Activated T-cell treated with anti-CD3 and anti-CD28 coated beads, Interleukin-2, amount 50 U/mL, for 24 hours (primary cell): ENCODE measurements around the gene COL19A1.
A peak's percentile ranks its signal among the peaks of the same experiment; 100 is the strongest.
"Not testable (repeated sequence)": the region's sequence is repeated elsewhere in the genome, so short reads cannot be mapped to it uniquely, and the experiment has no call there.

Experiments used
- DNase-seq: peaks from one replicate; pipeline ENCODE4 v3.0.0-alpha.2; 2020
- H3K27ac Mint-ChIP-seq: 2 replicates; pipeline ENCODE4 v1.8.0; 2020; ENCODE audit warnings: mild to moderate bottlenecking, mixed read lengths
- H3K27me3 Mint-ChIP-seq: 2 replicates; pipeline ENCODE4 v1.8.0; 2020; ENCODE audit warnings: mixed read lengths
- H3K36me3 Mint-ChIP-seq: 2 replicates; pipeline ENCODE4 v1.8.0; 2020; ENCODE audit warnings: low read depth, mixed read lengths
- H3K4me1 Mint-ChIP-seq: 2 replicates; pipeline ENCODE4 v1.8.0; 2020; ENCODE audit warnings: low read depth, mixed read lengths
- H3K4me3 Mint-ChIP-seq: 2 replicates; pipeline ENCODE4 v1.8.0; 2020; ENCODE audit warnings: mild to moderate bottlenecking, moderate library complexity, mixed read lengths
- H3K9me3 Mint-ChIP-seq: 2 replicates; pipeline ENCODE4 v1.8.0; 2020; ENCODE audit warnings: mixed read lengths

COL19A1 gene

GRCh38 chr6:69907981-69908498 lies 41.7 kb downstream of the COL19A1 start:
- DNase-seq: no peak
- Mint-ChIP-seq H3K36me3 (no peaks in the 10 kb centered on the region), H3K9me3 (no peaks in the 10 kb centered on the region), H3K4me1 (no peaks in the 10 kb centered on the region), H3K4me3 (no peak overlapping the region), H3K27me3 (peaks cover 12% of the 10 kb centered on the region), H3K27ac (no peak overlapping the region)

- Mint-ChIP-seq H3K4me3 (no peak overlapping the region), H3K27me3 (peaks cover 4% of the 10 kb centered on the region), H3K9me3 (no peaks in the 10 kb centered on the region), H3K27ac (no peak overlapping the region), H3K4me1 (peaks cover 9% of the 10 kb centered on the region), H3K36me3 (no peaks in the 10 kb centered on the region)
- DNase-seq: no peak
Measured at GRCh38 chr6:69913361-69913760, 47.0 kb downstream of the COL19A1 start.

DNA sequence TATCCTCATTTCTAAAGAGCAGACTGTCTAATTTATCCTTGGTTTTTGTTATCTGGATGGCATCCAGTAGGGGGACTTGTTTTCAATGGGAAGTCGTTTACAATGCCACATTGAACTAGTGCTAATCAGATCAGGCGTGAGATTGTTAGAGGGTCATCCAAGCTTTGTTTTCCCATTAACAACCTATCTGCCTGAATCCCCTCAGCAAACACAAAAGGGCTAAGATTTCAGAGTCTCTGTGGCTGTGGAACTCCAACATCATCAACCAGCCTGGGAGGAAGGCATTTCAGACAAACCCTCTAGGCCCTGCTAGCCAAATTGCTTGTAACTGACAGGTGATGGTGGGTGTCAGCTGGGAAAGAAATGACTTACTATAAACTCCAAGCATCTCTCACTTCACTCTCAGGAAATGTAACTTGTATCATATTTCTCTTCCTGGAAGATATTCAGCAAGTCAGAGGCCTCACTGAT lies 47.7 kb downstream of the COL19A1 start:
- no peak overlapping the region for H3K27ac Mint-ChIP-seq

GRCh38 chr6:69915346-69915745 lies 49.0 kb downstream of the COL19A1 start:
- Mint-ChIP-seq H3K9me3 (no peaks in the 10 kb centered on the region), H3K36me3 (no peaks in the 10 kb centered on the region), H3K27me3 (peaks cover 4% of the 10 kb centered on the region), H3K4me3 (no peak overlapping the region), H3K4me1 (peaks cover 9% of the 10 kb centered on the region), H3K27ac (no peak overlapping the region)
- DNase-seq: no peak

More for the DNA sequence above, 47.7 kb downstream of the COL19A1 start:
- DNase-seq: no peak
- no peaks in the 10 kb centered on the region for H3K36me3 Mint-ChIP-seq
- H3K4me3 Mint-ChIP-seq: no peak overlapping the region
- peaks cover 4% of the 10 kb centered on the region for H3K27me3 Mint-ChIP-seq
- H3K4me1 Mint-ChIP-seq: peaks cover 9% of the 10 kb centered on the region
- H3K9me3 Mint-ChIP-seq: no peaks in the 10 kb centered on the region

- H3K4me1 Mint-ChIP-seq: peaks cover 9% of the 10 kb centered on the region
- H3K36me3 Mint-ChIP-seq: no peaks in the 10 kb centered on the region
- H3K27ac Mint-ChIP-seq: peak overlapping the region; percentile 67
- H3K4me3 Mint-ChIP-seq: no peak overlapping the region
- no peaks in the 10 kb centered on the region for H3K9me3 Mint-ChIP-seq
- no peaks in the 10 kb centered on the region for H3K27me3 Mint-ChIP-seq
- DNase-seq: no peak
Measured at GRCh38 chr6:69917834-69918233, 51.5 kb downstream of the COL19A1 start.

DNA sequence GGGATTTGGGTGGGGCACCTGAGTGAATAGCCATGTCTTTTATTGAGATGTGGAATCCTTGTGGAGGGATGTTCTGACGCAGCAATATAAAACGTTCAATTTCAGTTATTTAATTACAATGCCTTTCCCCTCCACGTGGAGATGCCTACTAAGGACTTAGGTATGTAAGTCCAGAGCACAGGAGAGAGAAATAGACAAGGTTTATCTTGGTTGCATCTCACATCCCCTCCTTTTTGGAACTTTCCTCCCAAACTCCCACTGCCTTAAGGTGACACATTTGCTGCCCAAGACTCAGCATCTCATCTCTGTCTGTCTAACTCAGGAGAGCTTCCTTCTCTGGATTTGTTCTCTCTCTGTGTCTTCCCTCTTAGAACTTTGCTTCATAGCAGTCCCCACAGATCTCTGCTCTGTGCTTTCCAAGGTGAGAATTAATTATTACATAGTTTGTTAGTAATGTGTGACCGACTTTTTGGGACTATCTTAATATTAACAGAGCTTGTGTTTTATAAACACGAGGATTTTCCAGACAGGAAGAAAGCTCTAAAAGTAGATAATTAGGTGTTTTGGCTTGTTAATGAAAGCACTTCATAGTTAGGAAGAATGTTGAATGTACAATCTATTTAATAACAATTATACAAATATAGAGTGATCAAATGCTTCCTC lies 52.6 kb downstream of the COL19A1 start:
- Mint-ChIP-seq H3K36me3 (no peaks in the 10 kb centered on the region), H3K4me3 (no peak overlapping the region), H3K4me1 (peaks cover 9% of the 10 kb centered on the region), H3K27ac (no peak overlapping the region), H3K27me3 (no peaks in the 10 kb centered on the region), H3K9me3 (no peaks in the 10 kb centered on the region)
- no peak for DNase-seq

DNA sequence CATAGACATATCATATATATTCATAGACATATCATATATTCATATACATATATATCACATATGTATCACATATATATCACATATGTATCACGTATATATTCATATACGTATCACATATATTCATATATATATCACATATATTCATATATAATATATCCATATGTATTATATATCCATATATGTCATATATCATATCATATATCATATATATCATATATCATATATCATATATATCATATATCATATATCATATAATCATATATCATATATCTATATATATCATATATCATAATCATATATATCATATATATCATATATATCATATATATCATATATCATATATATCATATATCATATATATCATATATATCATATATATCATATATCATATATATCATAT lies 54.7 kb downstream of the COL19A1 start:
- H3K36me3 Mint-ChIP-seq, H3K4me3 Mint-ChIP-seq, H3K4me1 Mint-ChIP-seq, H3K27ac Mint-ChIP-seq, DNase-seq, H3K27me3 Mint-ChIP-seq, H3K9me3 Mint-ChIP-seq: not testable (repeated sequence)

GRCh38 chr6:69921611-69922010 lies 55.3 kb downstream of the COL19A1 start:
- not testable (repeated sequence) for DNase-seq, H3K4me3 Mint-ChIP-seq, H3K27me3 Mint-ChIP-seq, H3K9me3 Mint-ChIP-seq, H3K27ac Mint-ChIP-seq, H3K36me3 Mint-ChIP-seq, H3K4me1 Mint-ChIP-seq

- Mint-ChIP-seq H3K4me3 (no peak overlapping the region), H3K9me3 (peaks cover 11% of the 10 kb centered on the region), H3K4me1 (no peaks in the 10 kb centered on the region), H3K27me3 (peaks cover 8% of the 10 kb centered on the region), H3K27ac (no peak overlapping the region), H3K36me3 (no peaks in the 10 kb centered on the region)
- DNase-seq: no peak
Measured at GRCh38 chr6:69926745-69927144, 60.4 kb downstream of the COL19A1 start.

DNA sequence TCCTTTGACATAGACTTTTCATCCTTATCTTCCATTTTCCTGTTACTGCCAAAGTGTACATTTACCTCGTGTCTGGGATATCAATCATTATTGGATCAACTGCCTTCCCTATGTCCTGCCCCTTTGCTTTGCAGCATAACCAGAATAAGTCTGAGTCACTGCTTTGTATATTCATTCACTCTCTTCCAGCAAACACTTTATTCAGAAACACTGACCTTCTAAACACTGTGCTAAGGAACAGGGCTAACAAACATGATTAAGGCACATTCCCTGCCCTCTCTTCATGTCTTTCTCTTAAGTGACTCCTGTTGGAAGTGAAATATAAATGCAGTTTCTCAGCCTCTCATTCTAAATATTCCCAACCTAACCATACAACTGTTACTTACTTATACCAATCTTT lies 66.9 kb downstream of the COL19A1 start:
- Mint-ChIP-seq H3K4me3 (no peak overlapping the region), H3K27me3 (peaks cover 29% of the 10 kb centered on the region), H3K36me3 (no peaks in the 10 kb centered on the region), H3K4me1 (no peaks in the 10 kb centered on the region), H3K9me3 (no peaks in the 10 kb centered on the region), H3K27ac (no peak overlapping the region)
- no peak for DNase-seq

DNA sequence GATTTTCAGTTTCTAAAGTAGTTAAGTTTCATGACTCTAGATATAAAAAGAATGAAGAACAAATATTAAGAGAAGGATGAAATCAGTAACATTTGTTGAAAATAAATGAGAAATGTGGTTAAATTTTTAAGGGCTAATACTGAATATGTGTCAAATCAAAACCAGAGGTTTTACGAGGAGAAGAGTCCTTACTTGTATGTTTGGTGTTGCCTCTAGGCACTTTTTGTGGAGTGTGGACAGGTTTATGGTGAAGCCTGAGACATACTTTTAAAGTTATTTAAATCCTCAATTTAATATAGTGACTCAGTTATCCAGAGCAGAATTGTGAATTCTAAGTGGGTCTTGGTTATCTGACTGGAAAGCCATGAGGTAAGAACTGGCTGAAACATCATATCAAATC lies 68.7 kb downstream of the COL19A1 start:
- H3K36me3 Mint-ChIP-seq: no peaks in the 10 kb centered on the region
- no peaks in the 10 kb centered on the region for H3K4me1 Mint-ChIP-seq
- no peak overlapping the region for H3K4me3 Mint-ChIP-seq
- DNase-seq: no peak
- peaks cover 33% of the 10 kb centered on the region for H3K27me3 Mint-ChIP-seq
- H3K9me3 Mint-ChIP-seq: no peaks in the 10 kb centered on the region
- H3K27ac Mint-ChIP-seq: no peak overlapping the region

- Mint-ChIP-seq H3K9me3 (no peaks in the 10 kb centered on the region), H3K36me3 (no peaks in the 10 kb centered on the region), H3K27me3 (peaks cover 38% of the 10 kb centered on the region), H3K27ac (no peak overlapping the region), H3K4me1 (no peaks in the 10 kb centered on the region), H3K4me3 (no peak overlapping the region)
- DNase-seq: no peak
Measured at GRCh38 chr6:69936674-69937363, 70.5 kb downstream of the COL19A1 start.

- H3K36me3 Mint-ChIP-seq: no peaks in the 10 kb centered on the region
Measured at GRCh38 chr6:69937402-69938136, 71.2 kb downstream of the COL19A1 start.

GRCh38 chr6:69942485-69942884 lies 76.1 kb downstream of the COL19A1 start:
- Mint-ChIP-seq H3K9me3 (no peaks in the 10 kb centered on the region), H3K27me3 (peaks cover 42% of the 10 kb centered on the region), H3K4me1 (no peaks in the 10 kb centered on the region), H3K27ac (no peak overlapping the region), H3K36me3 (no peaks in the 10 kb centered on the region), H3K4me3 (no peak overlapping the region)
- DNase-seq: no peak

More at GRCh38 chr6:69937402-69938136, 71.2 kb downstream of the COL19A1 start:
- no peak for DNase-seq
- peaks cover 39% of the 10 kb centered on the region for H3K27me3 Mint-ChIP-seq
- H3K4me3 Mint-ChIP-seq: no peak overlapping the region
- no peaks in the 10 kb centered on the region for H3K4me1 Mint-ChIP-seq
- no peaks in the 10 kb centered on the region for H3K9me3 Mint-ChIP-seq
- no peak overlapping the region for H3K27ac Mint-ChIP-seq

DNA sequence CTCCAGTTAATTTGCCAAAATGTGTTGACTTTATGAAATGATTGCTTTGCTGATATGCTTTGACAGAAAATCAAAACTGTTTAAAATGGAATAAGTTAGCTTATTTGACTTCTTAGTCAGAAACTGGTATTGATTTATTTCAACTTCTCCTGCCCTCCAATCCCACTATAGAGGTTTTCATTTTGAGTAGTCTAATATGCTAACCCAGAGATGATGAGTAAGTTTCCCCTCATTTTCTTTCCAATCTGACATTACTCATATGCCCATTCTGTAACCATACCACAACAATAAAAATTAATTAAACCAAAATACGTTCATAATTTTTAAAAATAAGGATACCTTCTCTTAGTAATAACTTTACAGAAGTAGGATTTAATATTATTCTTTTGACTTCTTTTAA lies 78.8 kb downstream of the COL19A1 start:
- H3K4me3 Mint-ChIP-seq: no peak overlapping the region
- peaks cover 44% of the 10 kb centered on the region for H3K27me3 Mint-ChIP-seq
- H3K9me3 Mint-ChIP-seq: no peaks in the 10 kb centered on the region
- H3K4me1 Mint-ChIP-seq: peaks cover 4% of the 10 kb centered on the region
- no peaks in the 10 kb centered on the region for H3K36me3 Mint-ChIP-seq
- no peak for DNase-seq
- no peak overlapping the region for H3K27ac Mint-ChIP-seq
